HG03095 (cell line): ENCODE data around the gene LDHD.
A peak's percentile ranks its signal among the peaks of the same experiment; 100 is the strongest.

ENCODE experiments used
- ATAC-seq: cut with Tn5 transposase; IDR thresholded peaks from one replicate; pipeline ENCODE4 v1.9.1; 2021; ENCODE audit warnings: moderate library complexity; ENCODE audit not compliant: unreplicated experiment

Gene LDHD

GRCh38 chr16:75114946-75115825, 1.4 kb downstream of the LDHD start:
- ATAC-seq = no peak

GRCh38 chr16:75114179-75114945, 2.2 kb downstream of the LDHD start:
- ATAC-seq = no peak

GRCh38 chr16:75113541-75114121, 2.9 kb downstream of the LDHD start:
- no peak for ATAC-seq

GRCh38 chr16:75112734-75113491, 3.7 kb downstream of the LDHD start:
- ATAC-seq = no peak

- no peak for ATAC-seq
These were observed 4.4 kb downstream of the LDHD start for GRCh38 chr16:75111961-75112733.

- peak; percentile 1 for ATAC-seq
These were observed 5.1 kb downstream of the LDHD start for GRCh38 chr16:75111514-75111940.

GRCh38 chr16:75110637-75111513, 5.7 kb downstream of the LDHD start:
- ATAC-seq = peak; percentile 70

GRCh38 chr16:75109732-75110243, 6.8 kb downstream of the LDHD start:
- ATAC-seq = no peak

GRCh38 chr16:75108792-75109731, 7.5 kb downstream of the LDHD start:
- ATAC-seq = no peak

GRCh38 chr16:75107505-75107904, 9.1 kb downstream of the LDHD start:
- no peak for ATAC-seq

GRCh38 chr16:75106351-75107274, 10.0 kb downstream of the LDHD start:
- no peak for ATAC-seq

- ATAC-seq = no peak
These were observed 11.1 kb downstream of the LDHD start for GRCh38 chr16:75105306-75106061.

- no peak for ATAC-seq
These were observed 11.7 kb downstream of the LDHD start for GRCh38 chr16:75104836-75105235.

GRCh38 chr16:75103994-75104393, 12.6 kb downstream of the LDHD start:
- no peak for ATAC-seq

- no peak for ATAC-seq
These were observed 14.0 kb downstream of the LDHD start for GRCh38 chr16:75102595-75102994.

GRCh38 chr16:75101635-75102034, 14.9 kb downstream of the LDHD start:
- ATAC-seq = no peak
